ENCODE measurements around the gene IRAK1.

DNA sequence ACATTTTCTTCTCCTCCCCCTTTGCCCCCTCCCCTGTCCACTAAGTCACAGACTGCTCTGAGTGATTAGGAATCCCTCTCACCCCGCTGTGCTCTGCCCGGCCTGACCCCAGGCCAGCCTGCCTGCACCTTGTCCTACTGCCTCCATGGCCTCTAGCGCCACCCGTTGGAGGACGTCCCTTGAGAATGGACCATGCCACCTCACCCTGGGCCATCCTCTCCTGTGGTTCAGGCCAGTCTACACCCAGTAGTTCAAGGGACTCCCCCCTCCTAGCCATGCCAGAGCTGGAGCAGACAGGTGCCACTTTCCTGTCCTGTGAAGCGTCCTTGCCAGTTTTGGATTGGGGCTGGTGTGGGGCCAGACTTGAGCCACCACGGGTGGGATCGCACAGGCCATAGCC lies 9.7 kb upstream of the IRAK1 start:
- TF ChIP-seq, protein P1, sequence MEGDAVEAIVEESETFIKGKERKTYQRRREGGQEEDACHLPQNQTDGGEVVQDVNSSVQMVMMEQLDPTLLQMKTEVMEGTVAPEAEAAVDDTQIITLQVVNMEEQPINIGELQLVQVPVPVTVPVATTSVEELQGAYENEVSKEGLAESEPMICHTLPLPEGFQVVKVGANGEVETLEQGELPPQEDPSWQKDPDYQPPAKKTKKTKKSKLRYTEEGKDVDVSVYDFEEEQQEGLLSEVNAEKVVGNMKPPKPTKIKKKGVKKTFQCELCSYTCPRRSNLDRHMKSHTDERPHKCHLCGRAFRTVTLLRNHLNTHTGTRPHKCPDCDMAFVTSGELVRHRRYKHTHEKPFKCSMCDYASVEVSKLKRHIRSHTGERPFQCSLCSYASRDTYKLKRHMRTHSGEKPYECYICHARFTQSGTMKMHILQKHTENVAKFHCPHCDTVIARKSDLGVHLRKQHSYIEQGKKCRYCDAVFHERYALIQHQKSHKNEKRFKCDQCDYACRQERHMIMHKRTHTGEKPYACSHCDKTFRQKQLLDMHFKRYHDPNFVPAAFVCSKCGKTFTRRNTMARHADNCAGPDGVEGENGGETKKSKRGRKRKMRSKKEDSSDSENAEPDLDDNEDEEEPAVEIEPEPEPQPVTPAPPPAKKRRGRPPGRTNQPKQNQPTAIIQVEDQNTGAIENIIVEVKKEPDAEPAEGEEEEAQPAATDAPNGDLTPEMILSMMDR (IDR thresholded peaks at IDR 0.05; ENCODE audit: low read depth, low read length, poor library complexity, severe bottlenecking), result no peak
- TF ChIP-seq EZH2phosphoT487 (IDR thresholded peaks at IDR 0.05; ENCODE audit: borderline replicate concordance, low read length), result no peak

All from DOHH2 (cell line).